GM23338 (cell line): Measurements from ENCODE around the gene WDR47. TPM values are rescaled to one million over a fixed set of nuclear protein-coding genes. Genes with fewer than 3 reads are reported as not detected.

ENCODE experiments used
- ATAC-seq: fragments of 200-7000 bp; cut with Tn5 transposase; 3 replicates; pipeline ENCODE4 v1.9.1; 2020
- DNase-seq: peaks from one replicate; pipeline ENCODE4 v3.0.0-alpha.2; 2015; ENCODE audit warnings: low spot score
- H2AFZ ChIP-seq: fragments of 200-600 bp; sonication (generic); 2 replicates; pipeline ENCODE4 v1.8.0; 2016; ENCODE audit warnings: antibody characterized with exemption, mild to moderate bottlenecking, moderate library complexity
- H3F3A ChIP-seq: fragments of 200-600 bp; sonication (generic); replicated peaks from 2 replicates; pipeline ENCODE4 v1.8.0; 2017; ENCODE audit warnings: antibody characterized with exemption, mixed run types, low read depth
- H3K27ac ChIP-seq: fragments of 200-600 bp; sonication (generic); 2 replicates; pipeline ENCODE4 v1.6.1; 2016; ENCODE audit warnings: low read depth
- H3K27me3 ChIP-seq: fragments of 200-600 bp; sonication (generic); 2 replicates; pipeline ENCODE4 v1.8.0; 2016; ENCODE audit warnings: mild to moderate bottlenecking, mixed run types, moderate library complexity; ENCODE audit not compliant: insufficient read depth
- H3K36me3 ChIP-seq: fragments of 200-600 bp; sonication (generic); 2 replicates; pipeline ENCODE4 v1.8.0; 2016; ENCODE audit warnings: mild to moderate bottlenecking; ENCODE audit not compliant: insufficient read depth
- H3K4me1 ChIP-seq: fragments of 200-600 bp; sonication (generic); 2 replicates; pipeline ENCODE4 v1.8.0; 2016; ENCODE audit warnings: mild to moderate bottlenecking, moderate library complexity; ENCODE audit not compliant: insufficient read depth
- H3K4me2 ChIP-seq: fragments of 200-600 bp; sonication (generic); 2 replicates; pipeline ENCODE4 v1.7.1; 2017; ENCODE audit warnings: mixed run types
- H3K4me3 ChIP-seq: fragments of 200-600 bp; sonication (generic); 2 replicates; pipeline ENCODE4 v1.6.1; 2016; ENCODE audit warnings: mixed run types
- H3K79me2 ChIP-seq: fragments of 200-600 bp; sonication (generic); replicated peaks from 2 replicates; pipeline ENCODE4 v1.8.0; 2017; ENCODE audit warnings: mild to moderate bottlenecking; ENCODE audit not compliant: insufficient read depth
- H3K9me2 ChIP-seq: fragments of 200-600 bp; sonication (generic); 2 replicates; pipeline ENCODE4 v1.8.0; 2017; ENCODE audit not compliant: insufficient read depth
- H4K20me1 ChIP-seq: fragments of 200-600 bp; sonication (generic); replicated peaks from 2 replicates; pipeline ENCODE4 v1.8.0; 2017; ENCODE audit warnings: mild to moderate bottlenecking; ENCODE audit not compliant: insufficient read depth
- H3K27ac Mint-ChIP-seq: 2 replicates; pipeline ENCODE4 v1.8.0; 2020; ENCODE audit warnings: inconsistent platforms, mild to moderate bottlenecking, moderate library complexity, mixed read lengths
- H3K27me3 Mint-ChIP-seq: 3 replicates; pipeline ENCODE4 v1.8.0; 2022; ENCODE audit warnings: low read depth, mild to moderate bottlenecking, moderate library complexity, mixed read lengths, inconsistent platforms; ENCODE audit not compliant: insufficient read depth, poor library complexity
- H3K36me3 Mint-ChIP-seq: 3 replicates; pipeline ENCODE4 v1.8.0; 2021; ENCODE audit warnings: low read depth, mild to moderate bottlenecking, inconsistent platforms, moderate library complexity, mixed read lengths
- H3K4me1 Mint-ChIP-seq: 3 replicates; pipeline ENCODE4 v1.8.0; 2020; ENCODE audit warnings: mild to moderate bottlenecking, inconsistent platforms, mixed read lengths
- H3K4me3 Mint-ChIP-seq: 3 replicates; pipeline ENCODE4 v1.8.0; 2021; ENCODE audit warnings: moderate library complexity, mild to moderate bottlenecking, inconsistent platforms, mixed read lengths
- H3K9me3 Mint-ChIP-seq: 3 replicates; pipeline ENCODE4 v1.8.0; 2020; ENCODE audit warnings: moderate library complexity, mild to moderate bottlenecking, inconsistent platforms, mixed read lengths
- CREB1 ChIP-seq: fragments of 250-450 bp; sonication (Bioruptor Pico); IDR thresholded peaks from 2 replicates; pipeline ENCODE4 v1.5.0; 2020; ENCODE audit warnings: low read depth, mild to moderate bottlenecking, moderate library complexity
- JUNB ChIP-seq: IDR thresholded peaks from one replicate; pipeline ENCODE4 v1.6.1; 2016; ENCODE audit warnings: antibody characterized with exemption; ENCODE audit not compliant: unreplicated experiment
- NANOG ChIP-seq: IDR thresholded peaks from 2 replicates; pipeline ENCODE4 v1.6.1; 2016; ENCODE audit warnings: antibody characterized with exemption, borderline replicate concordance
- POLR2AphosphoS5 ChIP-seq: IDR thresholded peaks from 2 replicates; pipeline ENCODE4 v1.6.1; 2016; ENCODE audit warnings: antibody characterized with exemption, low read depth
- ZNF114 ChIP-seq: fragments of 250-450 bp; sonication (Bioruptor Pico); IDR thresholded peaks from 2 replicates; pipeline ENCODE4 v1.5.0; 2020; ENCODE audit warnings: mild to moderate bottlenecking, moderate library complexity
- ZNF331 ChIP-seq: fragments of 250-450 bp; sonication (Bioruptor Pico); IDR thresholded peaks from 2 replicates; pipeline ENCODE4 v1.5.0; 2020; ENCODE audit warnings: low read depth, mild to moderate bottlenecking, moderate library complexity
- polyA plus RNA-seq: library from polyadenylated mRNA; unstranded; fragments of >200 nt; fragmentation: Nextera tagmentation; extraction: Ambion mirVana; gene quantifications from 2 replicates; pipeline ENCODE4 v1.2.1, GENCODE V29; 2016
- total RNA-seq: library from RNA; depleted of rRNA; stranded (reverse); fragments of >200 nt; shearing (Covaris generic); gene quantifications from 2 replicates; pipeline ENCODE4 v1.2.3, GENCODE V29; 2014
- TF ChIP-seq, protein P1 (sequence below): IDR thresholded peaks from one replicate; pipeline ENCODE4 v1.6.1; 2018; ENCODE audit warnings: antibody characterized with exemption; ENCODE audit not compliant: unreplicated experiment
- TF ChIP-seq, protein P2 (sequence below), 2 experiments: fragments of 200-600 bp in 1 of 2; sonication (generic) in 1 of 2; conservative IDR thresholded peaks; 2 replicates each; pipeline versions ENCODE4 v1.5.1 to v1.6.1; 2016 to 2017; ENCODE audit warnings: antibody characterized with exemption in 2 of 2, low read depth in 2 of 2, mild to moderate bottlenecking in 2 of 2, moderate library complexity in 1 of 2
- TF ChIP-seq, protein P3 (sequence below): fragments of 250-450 bp; sonication (Bioruptor Pico); IDR thresholded peaks from 2 replicates; pipeline ENCODE4 v1.5.0; 2020; ENCODE audit warnings: mild to moderate bottlenecking, moderate library complexity

Gene WDR47
- total and polyA plus RNA-seq, 2 experiments from 2014 or later = 3.9 to 5.2 TPM

DNA sequence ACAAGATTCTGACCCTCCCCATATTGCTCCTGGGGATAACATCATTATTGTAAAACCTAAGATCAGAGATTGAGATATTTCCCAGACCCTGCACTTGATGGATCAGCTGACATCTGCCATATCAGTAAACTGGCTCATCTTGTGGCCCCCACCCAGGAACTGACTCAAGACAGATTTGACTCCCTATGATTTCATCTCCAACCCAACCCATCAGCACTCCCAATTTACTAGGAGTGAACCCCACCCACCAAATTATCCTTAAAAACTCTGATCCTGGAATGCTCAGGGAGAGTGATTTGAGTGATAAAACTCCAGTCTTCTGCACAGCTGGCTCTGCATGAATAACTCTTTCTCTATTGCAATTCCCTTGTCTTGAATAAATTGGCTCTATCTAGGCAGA is 72.6 kb downstream of the WDR47 start (continued):
- TF ChIP-seq, protein P1, sequence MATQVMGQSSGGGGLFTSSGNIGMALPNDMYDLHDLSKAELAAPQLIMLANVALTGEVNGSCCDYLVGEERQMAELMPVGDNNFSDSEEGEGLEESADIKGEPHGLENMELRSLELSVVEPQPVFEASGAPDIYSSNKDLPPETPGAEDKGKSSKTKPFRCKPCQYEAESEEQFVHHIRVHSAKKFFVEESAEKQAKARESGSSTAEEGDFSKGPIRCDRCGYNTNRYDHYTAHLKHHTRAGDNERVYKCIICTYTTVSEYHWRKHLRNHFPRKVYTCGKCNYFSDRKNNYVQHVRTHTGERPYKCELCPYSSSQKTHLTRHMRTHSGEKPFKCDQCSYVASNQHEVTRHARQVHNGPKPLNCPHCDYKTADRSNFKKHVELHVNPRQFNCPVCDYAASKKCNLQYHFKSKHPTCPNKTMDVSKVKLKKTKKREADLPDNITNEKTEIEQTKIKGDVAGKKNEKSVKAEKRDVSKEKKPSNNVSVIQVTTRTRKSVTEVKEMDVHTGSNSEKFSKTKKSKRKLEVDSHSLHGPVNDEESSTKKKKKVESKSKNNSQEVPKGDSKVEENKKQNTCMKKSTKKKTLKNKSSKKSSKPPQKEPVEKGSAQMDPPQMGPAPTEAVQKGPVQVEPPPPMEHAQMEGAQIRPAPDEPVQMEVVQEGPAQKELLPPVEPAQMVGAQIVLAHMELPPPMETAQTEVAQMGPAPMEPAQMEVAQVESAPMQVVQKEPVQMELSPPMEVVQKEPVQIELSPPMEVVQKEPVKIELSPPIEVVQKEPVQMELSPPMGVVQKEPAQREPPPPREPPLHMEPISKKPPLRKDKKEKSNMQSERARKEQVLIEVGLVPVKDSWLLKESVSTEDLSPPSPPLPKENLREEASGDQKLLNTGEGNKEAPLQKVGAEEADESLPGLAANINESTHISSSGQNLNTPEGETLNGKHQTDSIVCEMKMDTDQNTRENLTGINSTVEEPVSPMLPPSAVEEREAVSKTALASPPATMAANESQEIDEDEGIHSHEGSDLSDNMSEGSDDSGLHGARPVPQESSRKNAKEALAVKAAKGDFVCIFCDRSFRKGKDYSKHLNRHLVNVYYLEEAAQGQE = no peak

DNA sequence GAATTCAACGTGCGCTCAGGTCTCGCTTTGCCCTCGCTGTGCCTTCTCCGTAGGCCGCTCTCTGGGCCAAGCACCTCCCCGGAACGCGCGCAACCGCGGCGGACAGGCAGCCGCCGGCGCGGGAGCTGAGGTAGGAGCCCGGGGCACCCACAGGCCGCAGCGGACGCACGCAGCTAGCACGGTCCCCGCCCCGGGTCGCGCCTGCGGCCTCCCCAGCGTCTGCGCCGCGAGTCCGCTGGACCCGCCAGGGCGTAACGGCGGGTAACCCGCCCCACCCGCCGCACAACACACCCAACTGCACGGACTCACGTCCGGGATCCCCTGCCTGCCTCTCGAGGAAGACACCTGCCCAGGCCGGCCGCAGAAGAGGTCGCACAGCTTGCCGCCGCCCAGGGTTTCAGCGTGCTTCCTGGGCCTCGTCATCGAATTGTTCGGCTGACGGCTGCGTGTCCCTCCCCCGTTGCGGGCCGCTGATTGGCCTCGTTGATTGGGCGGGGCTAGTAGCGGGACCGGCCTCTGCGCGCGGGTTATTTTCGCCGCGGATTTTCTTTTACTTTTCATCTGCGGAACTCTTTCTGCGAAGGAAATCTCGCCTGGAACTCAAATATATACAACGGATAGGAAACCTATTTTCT is 78.7 kb downstream of the WDR47 start, which contains the start of gene CLCC1:
Gene CLCC1 (minus strand): TSS at position 433 of the 635 bp plus-strand sequence. CDS start 13,047 bp downstream, outside the sequence.
- Mint-ChIP-seq H3K4me3 (peak within 1 kb of the TSS; percentile 81), H3K9me3 (no peaks in the 10 kb centered on the region), H3K27me3 (peaks cover 2% of the 10 kb centered on the region), H3K4me1 (peaks cover 4% of the 10 kb centered on the region), H3K36me3 (no peaks in the 10 kb centered on the region), H3K27ac (peak within 1 kb of the TSS; percentile 73)
- Histone ChIP-seq H3K27ac (peak within 1 kb of the TSS; percentile 20; the same call in 1 of the 2 replicates), H3K27me3 (no peaks in the 10 kb centered on the region), H3F3A (0 out of 2 replicates have a peak, but pooled peaks cover 5% of the 10 kb centered on the region), H3K4me3 (peak within 1 kb of the TSS; percentile 88), H2AFZ (peak within 1 kb of the TSS; percentile 69), H3K9me2 (no peaks in the 10 kb centered on the region), H3K4me2 (peak within 1 kb of the TSS; percentile 81), H3K79me2 (peaks cover 47% of the 10 kb centered on the region), H4K20me1 (no peaks in the 10 kb centered on the region; the same call in none of the 2 replicates), H3K4me1 (peaks cover 9% of the 10 kb centered on the region), H3K36me3 (no peaks in the 10 kb centered on the region; the same call in 1 of the 2 replicates)
- peak; percentile 97 for DNase-seq
- ATAC-seq = peak; percentile 93
- TF ChIP-seq POLR2AphosphoS5 (peak; percentile 96), ZNF331 (CRISPR knock-in tag) (no peak), JUNB (no peak), NANOG (no peak), CREB1 (peak; percentile 84), ZNF114 (CRISPR knock-in tag) (no peak)
- TF ChIP-seq, protein P2, sequence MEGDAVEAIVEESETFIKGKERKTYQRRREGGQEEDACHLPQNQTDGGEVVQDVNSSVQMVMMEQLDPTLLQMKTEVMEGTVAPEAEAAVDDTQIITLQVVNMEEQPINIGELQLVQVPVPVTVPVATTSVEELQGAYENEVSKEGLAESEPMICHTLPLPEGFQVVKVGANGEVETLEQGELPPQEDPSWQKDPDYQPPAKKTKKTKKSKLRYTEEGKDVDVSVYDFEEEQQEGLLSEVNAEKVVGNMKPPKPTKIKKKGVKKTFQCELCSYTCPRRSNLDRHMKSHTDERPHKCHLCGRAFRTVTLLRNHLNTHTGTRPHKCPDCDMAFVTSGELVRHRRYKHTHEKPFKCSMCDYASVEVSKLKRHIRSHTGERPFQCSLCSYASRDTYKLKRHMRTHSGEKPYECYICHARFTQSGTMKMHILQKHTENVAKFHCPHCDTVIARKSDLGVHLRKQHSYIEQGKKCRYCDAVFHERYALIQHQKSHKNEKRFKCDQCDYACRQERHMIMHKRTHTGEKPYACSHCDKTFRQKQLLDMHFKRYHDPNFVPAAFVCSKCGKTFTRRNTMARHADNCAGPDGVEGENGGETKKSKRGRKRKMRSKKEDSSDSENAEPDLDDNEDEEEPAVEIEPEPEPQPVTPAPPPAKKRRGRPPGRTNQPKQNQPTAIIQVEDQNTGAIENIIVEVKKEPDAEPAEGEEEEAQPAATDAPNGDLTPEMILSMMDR (conservative IDR thresholded peaks at IDR 0.05; ENCODE audit: low read depth in 2 of 2) = no peak
- TF ChIP-seq, protein P3, sequence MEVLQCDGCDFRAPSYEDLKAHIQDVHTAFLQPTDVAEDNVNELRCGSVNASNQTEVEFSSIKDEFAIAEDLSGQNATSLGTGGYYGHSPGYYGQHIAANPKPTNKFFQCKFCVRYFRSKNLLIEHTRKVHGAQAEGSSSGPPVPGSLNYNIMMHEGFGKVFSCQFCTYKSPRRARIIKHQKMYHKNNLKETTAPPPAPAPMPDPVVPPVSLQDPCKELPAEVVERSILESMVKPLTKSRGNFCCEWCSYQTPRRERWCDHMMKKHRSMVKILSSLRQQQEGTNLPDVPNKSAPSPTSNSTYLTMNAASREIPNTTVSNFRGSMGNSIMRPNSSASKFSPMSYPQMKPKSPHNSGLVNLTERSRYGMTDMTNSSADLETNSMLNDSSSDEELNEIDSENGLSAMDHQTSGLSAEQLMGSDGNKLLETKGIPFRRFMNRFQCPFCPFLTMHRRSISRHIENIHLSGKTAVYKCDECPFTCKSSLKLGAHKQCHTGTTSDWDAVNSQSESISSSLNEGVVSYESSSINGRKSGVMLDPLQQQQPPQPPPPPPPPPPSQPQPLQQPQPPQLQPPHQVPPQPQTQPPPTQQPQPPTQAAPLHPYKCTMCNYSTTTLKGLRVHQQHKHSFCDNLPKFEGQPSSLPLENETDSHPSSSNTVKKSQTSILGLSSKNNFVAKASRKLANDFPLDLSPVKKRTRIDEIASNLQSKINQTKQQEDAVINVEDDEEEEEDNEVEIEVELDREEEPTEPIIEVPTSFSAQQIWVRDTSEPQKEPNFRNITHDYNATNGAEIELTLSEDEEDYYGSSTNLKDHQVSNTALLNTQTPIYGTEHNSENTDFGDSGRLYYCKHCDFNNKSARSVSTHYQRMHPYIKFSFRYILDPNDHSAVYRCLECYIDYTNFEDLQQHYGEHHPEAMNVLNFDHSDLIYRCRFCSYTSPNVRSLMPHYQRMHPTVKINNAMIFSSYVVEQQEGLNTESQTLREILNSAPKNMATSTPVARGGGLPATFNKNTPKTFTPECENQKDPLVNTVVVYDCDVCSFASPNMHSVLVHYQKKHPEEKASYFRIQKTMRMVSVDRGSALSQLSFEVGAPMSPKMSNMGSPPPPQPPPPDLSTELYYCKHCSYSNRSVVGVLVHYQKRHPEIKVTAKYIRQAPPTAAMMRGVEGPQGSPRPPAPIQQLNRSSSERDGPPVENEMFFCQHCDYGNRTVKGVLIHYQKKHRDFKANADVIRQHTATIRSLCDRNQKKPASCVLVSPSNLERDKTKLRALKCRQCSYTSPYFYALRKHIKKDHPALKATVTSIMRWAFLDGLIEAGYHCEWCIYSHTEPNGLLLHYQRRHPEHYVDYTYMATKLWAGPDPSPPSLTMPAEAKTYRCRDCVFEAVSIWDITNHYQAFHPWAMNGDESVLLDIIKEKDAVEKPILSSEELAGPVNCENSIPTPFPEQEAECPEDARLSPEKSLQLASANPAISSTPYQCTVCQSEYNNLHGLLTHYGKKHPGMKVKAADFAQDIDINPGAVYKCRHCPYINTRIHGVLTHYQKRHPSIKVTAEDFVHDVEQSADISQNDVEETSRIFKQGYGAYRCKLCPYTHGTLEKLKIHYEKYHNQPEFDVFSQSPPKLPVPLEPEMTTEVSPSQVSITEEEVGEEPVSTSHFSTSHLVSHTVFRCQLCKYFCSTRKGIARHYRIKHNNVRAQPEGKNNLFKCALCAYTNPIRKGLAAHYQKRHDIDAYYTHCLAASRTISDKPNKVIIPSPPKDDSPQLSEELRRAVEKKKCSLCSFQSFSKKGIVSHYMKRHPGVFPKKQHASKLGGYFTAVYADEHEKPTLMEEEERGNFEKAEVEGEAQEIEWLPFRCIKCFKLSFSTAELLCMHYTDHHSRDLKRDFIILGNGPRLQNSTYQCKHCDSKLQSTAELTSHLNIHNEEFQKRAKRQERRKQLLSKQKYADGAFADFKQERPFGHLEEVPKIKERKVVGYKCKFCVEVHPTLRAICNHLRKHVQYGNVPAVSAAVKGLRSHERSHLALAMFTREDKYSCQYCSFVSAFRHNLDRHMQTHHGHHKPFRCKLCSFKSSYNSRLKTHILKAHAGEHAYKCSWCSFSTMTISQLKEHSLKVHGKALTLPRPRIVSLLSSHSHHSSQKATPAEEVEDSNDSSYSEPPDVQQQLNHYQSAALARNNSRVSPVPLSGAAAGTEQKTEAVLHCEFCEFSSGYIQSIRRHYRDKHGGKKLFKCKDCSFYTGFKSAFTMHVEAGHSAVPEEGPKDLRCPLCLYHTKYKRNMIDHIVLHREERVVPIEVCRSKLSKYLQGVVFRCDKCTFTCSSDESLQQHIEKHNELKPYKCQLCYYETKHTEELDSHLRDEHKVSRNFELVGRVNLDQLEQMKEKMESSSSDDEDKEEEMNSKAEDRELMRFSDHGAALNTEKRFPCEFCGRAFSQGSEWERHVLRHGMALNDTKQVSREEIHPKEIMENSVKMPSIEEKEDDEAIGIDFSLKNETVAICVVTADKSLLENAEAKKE (CRISPR knock-in tag) = no peak
- TF ChIP-seq, protein P1 = no peak
